ENCODE measurements around the gene NELL2.
"Not testable (repeated sequence)": the region's sequence is repeated elsewhere in the genome, so short reads cannot be mapped to it uniquely, and the experiment has no call there.

The NELL2 gene

GRCh38 chr12:44716711-44717110, 159.4 kb downstream of the NELL2 start:
- H3K4me3 ChIP-seq (ENCODE audit: low read length), result no peak overlapping the region
- no peak for TF ChIP-seq ZNF274 (IDR thresholded peaks at IDR 0.05; ENCODE audit: low read depth, low read length)

- no peak for TF ChIP-seq ZNF274 (IDR thresholded peaks at IDR 0.05; ENCODE audit: low read depth, low read length)
- H3K4me3 ChIP-seq (ENCODE audit: low read length), result no peak overlapping the region
These were observed 164.4 kb downstream of the NELL2 start for GRCh38 chr12:44711736-44712135.

GRCh38 chr12:44709166-44709565, 166.9 kb downstream of the NELL2 start:
- no peak overlapping the region for H3K4me3 ChIP-seq (ENCODE audit: low read length)
- no peak for TF ChIP-seq ZNF274 (IDR thresholded peaks at IDR 0.05; ENCODE audit: low read depth, low read length)

GRCh38 chr12:44708218-44708617, 167.9 kb downstream of the NELL2 start:
- H3K4me3 ChIP-seq (ENCODE audit: low read length), result no peak overlapping the region
- no peak for TF ChIP-seq ZNF274 (IDR thresholded peaks at IDR 0.05; ENCODE audit: low read depth, low read length)

GRCh38 chr12:44703182-44703910, 172.8 kb downstream of the NELL2 start:
- H3K4me3 ChIP-seq (ENCODE audit: low read length), result no peak overlapping the region
- TF ChIP-seq ZNF274 (IDR thresholded peaks at IDR 0.05; ENCODE audit: low read depth, low read length), result no peak

- H3K4me3 ChIP-seq (ENCODE audit: low read length), result no peak overlapping the region
- no peak for TF ChIP-seq ZNF274 (IDR thresholded peaks at IDR 0.05; ENCODE audit: low read depth, low read length)
These were observed 178.6 kb downstream of the NELL2 start for GRCh38 chr12:44697511-44697910.

GRCh38 chr12:44696542-44696941, 179.6 kb downstream of the NELL2 start:
- no peak for TF ChIP-seq ZNF274 (IDR thresholded peaks at IDR 0.05; ENCODE audit: low read depth, low read length)
- H3K4me3 ChIP-seq (ENCODE audit: low read length), result no peak overlapping the region

- no peak for TF ChIP-seq ZNF274 (IDR thresholded peaks at IDR 0.05; ENCODE audit: low read depth, low read length)
- no peak overlapping the region for H3K4me3 ChIP-seq (ENCODE audit: low read length)
These were observed 182.1 kb downstream of the NELL2 start for GRCh38 chr12:44694017-44694416.

- no peak for TF ChIP-seq ZNF274 (IDR thresholded peaks at IDR 0.05; ENCODE audit: low read depth, low read length)
- H3K4me3 ChIP-seq (ENCODE audit: low read length), result no peak overlapping the region
These were observed 186.5 kb downstream of the NELL2 start for GRCh38 chr12:44689587-44689986.

- H3K4me3 ChIP-seq (ENCODE audit: low read length), result not testable (repeated sequence)
These were observed 189.2 kb downstream of the NELL2 start for GRCh38 chr12:44686821-44687432.

- no peak for TF ChIP-seq ZNF274 (IDR thresholded peaks at IDR 0.05; ENCODE audit: low read depth, low read length)
- H3K4me3 ChIP-seq (ENCODE audit: low read length), result no peak overlapping the region
These were observed 198.4 kb downstream of the NELL2 start for GRCh38 chr12:44677724-44678123.

GRCh38 chr12:44674875-44675274, 201.2 kb downstream of the NELL2 start:
- H3K4me3 ChIP-seq (ENCODE audit: low read length), result no peak overlapping the region
- TF ChIP-seq ZNF274 (IDR thresholded peaks at IDR 0.05; ENCODE audit: low read depth, low read length), result no peak

GRCh38 chr12:44673811-44674210, 202.3 kb downstream of the NELL2 start:
- H3K4me3 ChIP-seq (ENCODE audit: low read length), result no peak overlapping the region
- no peak for TF ChIP-seq ZNF274 (IDR thresholded peaks at IDR 0.05; ENCODE audit: low read depth, low read length)

GRCh38 chr12:44672042-44672441, 204.1 kb downstream of the NELL2 start:
- H3K4me3 ChIP-seq (ENCODE audit: low read length), result no peak overlapping the region
- TF ChIP-seq ZNF274 (IDR thresholded peaks at IDR 0.05; ENCODE audit: low read depth, low read length), result no peak

GRCh38 chr12:44668443-44668842, 207.7 kb downstream of the NELL2 start:
- TF ChIP-seq ZNF274 (IDR thresholded peaks at IDR 0.05; ENCODE audit: low read depth, low read length), result no peak

GRCh38 chr12:44667461-44667860, 208.7 kb downstream of the NELL2 start:
- no peak overlapping the region for H3K4me3 ChIP-seq (ENCODE audit: low read length)
- no peak for TF ChIP-seq ZNF274 (IDR thresholded peaks at IDR 0.05; ENCODE audit: low read depth, low read length)

More at GRCh38 chr12:44668443-44668842, 207.7 kb downstream of the NELL2 start:
- no peak overlapping the region for H3K4me3 ChIP-seq (ENCODE audit: low read length)
